Central memory CD4-positive, alpha-beta T cell (primary cell): Measurements from ENCODE around the gene RNF25.

Experiments used
- DNase-seq: peaks from one replicate; pipeline ENCODE4 v3.0.0; 2022

Gene RNF25

GRCh38 chr2:218622606-218623365 is 49.0 kb downstream of the RNF25 start:
- no peak for DNase-seq

GRCh38 chr2:218621007-218621406 is 50.8 kb downstream of the RNF25 start:
- DNase-seq = no peak

DNA sequence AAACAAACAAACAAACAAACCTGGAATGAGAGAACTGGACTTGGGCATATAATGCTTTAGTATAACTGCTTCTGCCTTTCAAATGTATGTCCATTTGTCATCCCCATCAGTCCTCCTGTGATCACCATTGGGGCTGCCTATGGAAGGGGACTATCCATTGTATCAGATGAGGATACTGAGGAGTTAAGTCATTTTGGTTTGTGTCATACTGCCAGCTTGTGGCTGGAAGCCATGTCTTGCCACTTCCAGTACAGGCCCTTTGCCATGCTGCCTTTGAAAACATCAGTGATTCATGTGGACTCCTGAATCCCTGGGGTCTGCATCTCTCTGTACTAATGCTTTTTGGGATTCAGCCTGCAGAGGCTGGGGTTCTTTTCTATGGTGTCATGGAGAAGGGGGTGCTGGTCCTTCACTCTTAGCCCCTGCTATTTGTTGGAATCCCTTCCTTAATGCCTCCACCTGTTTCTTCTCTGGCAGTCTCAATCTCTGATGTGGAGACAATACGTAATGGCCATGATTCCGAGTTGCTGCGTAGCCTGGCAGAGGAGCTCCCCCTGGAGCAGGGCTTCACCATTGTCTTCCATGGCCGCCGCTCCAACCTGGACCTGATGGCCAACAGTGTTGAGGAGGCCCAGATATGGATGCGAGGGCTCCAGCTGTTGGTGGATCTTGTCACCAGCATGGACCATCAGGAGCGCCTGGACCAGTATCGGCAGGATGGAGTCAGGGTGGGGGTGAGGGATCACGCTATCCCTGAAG is 53.5 kb downstream of the RNF25 start:
- no peak for DNase-seq

- no peak for DNase-seq
These were observed 55.9 kb downstream of the RNF25 start for GRCh38 chr2:218615868-218616315.
